HG02759 (cell line): Measurements from ENCODE around the gene KCNQ2.
"Not testable (repeated sequence)": the region's sequence is repeated elsewhere in the genome, so short reads cannot be mapped to it uniquely, and the experiment has no call there.

Experiments used
- ATAC-seq: cut with Tn5 transposase; IDR thresholded peaks from one replicate; pipeline ENCODE4 v1.9.1; 2021; ENCODE audit warnings: mild to moderate bottlenecking, moderate library complexity; ENCODE audit not compliant: unreplicated experiment

Gene KCNQ2

DNA sequence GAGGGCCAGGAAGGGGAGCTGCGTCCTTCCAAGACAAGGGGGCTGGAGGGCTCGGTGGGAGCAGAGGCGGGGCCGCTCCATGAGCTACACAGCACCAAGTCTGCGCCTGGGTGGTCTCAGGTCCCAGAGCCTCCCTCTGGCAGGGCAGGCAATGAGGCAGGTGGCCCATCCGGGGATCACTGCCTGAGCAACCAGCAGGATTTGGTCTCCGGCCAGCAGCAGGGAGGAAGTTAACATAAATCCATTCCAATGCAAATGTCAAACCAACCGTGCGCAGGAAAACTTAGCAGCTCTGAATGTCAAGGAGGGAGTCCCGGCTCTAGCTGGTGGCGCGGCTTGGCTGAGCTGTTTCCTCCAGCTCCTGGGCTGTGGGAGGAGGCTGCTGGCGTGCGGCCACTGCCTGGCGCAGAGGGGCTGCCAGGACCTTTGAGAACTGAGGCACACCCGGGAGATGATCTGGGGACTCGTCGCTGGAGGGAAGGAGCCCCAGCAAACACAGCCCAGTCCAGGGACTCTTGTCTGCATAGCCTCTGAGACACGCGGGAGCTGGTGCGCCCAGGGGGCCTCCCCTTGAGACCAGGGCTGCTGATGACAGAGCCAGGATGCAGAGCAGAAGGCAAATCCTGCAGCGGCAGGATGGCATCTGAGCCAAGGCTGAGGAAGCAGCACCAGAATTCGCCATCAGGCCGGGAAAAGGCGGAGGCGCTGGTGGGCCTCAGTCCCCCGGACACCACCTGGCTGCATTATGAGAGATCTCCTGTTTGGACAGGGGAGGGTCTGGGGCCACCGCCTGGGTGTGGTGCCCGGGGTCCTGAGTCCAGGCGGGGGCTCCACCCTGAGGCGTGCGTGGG lies 78.2 kb downstream of the KCNQ2 start:
- ATAC-seq = no peak

DNA sequence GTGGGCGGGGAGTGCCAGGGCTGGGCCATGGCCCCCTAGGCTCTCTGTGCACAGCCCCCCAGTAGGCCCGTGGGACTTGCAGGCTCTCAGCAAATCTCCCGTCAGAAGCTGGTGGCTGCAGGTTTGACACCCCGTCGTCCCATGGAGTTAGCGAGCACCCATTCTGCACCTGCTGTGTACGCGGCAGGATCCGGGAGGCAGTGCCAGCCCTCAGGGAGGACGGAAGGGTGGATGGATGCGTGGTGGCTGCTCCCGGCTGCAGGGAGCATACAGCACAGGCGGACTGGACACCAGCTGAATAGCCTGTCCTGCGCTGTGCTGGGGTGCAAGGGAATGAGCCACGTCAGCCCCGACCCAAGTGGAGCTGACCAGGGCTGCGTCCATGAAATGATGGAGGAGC lies 78.9 kb downstream of the KCNQ2 start:
- ATAC-seq = no peak

DNA sequence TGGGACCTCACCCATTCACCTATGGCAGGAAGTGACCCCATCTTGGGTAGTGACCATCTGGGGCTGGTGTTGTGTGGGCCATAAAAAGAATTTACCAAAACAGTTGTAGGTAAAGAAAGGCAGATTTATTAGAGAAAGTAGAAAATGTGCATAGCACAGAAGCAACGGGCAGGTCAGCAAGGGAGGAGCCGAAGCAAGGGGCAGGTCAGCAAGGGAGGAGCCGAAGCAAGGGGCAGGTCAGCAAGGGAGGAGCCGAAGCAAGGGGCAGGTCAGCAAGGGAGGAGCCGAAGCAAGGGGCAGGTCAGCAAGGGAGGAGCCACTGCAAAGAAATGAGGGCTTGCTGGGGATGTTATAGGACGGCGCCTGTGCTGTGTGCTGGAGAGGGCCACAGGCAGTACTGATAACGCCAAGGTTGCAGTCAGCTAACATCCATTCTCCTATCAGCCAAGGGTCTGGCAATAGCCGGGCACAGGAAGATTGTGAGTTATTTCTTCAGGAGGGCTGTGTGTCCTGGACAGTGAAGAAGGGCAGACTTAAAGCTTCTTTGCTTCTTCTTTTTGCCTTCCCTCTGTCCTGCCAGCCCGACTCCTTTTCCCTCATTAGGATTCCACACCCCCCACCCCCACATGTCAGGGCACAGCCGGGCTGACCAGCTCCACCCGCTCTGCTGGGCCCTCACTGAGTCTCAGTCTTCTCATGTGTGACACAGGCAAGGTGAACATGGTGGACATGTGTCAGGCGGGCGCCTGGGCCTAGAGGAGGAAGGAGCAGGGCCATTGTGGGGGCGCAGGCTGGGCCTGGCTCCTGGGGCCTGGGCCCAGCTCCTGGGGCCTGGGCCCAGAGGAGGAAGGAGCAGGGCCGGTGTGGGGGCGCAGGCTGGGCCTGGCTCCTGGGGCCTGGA lies 79.7 kb downstream of the KCNQ2 start:
- no peak for ATAC-seq

DNA sequence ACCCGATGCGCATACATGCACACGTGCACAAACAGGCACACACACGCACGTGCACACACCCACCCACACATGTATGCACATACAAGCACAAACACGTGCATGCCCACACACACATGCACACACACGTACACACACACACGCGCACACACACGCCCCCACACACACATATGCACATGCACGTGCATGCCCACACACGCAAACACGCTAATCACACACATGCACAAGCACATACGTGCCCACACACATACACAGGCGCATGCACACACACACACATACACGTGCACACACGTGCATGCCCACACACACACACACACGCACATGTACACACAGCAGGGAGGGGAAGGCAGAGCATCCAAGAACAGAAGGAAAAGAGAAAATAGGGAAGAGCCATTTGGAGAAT lies 84.5 kb downstream of the KCNQ2 start:
- ATAC-seq = no peak

DNA sequence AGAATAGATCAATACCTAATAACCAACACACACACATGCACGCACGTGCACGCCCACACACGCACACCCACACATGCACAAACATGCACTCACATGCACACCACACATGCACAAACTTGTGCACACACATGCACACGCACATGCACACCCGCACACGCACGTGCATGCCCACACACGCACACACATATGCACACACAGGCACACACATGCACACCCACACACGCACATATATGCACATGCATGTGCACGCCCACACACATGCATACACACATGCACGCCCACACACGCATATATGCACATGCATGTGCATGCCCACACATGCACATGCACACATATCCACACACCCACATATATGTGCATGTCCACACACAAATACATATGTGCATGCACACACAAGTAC lies 85.1 kb downstream of the KCNQ2 start:
- ATAC-seq = no peak

DNA sequence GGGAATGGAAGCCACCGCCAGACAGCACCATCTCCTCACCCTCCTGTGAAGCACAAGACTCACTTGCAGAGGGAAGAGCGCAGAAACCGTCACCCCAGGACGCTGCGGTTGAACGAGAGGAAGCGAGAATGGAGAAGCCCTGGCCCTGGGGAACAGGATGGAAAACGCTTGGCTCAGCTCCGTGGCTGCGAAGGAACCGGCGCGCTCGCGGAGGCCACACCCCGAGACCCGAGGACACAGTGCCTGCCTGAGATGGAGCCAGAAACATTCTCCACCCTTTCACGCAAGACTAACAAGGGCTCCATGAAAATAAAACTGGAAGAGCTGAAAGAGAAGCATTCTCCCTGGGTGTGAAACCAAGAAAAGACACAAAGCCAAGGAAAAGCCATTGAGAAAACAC lies 86.0 kb downstream of the KCNQ2 start:
- ATAC-seq = no peak

DNA sequence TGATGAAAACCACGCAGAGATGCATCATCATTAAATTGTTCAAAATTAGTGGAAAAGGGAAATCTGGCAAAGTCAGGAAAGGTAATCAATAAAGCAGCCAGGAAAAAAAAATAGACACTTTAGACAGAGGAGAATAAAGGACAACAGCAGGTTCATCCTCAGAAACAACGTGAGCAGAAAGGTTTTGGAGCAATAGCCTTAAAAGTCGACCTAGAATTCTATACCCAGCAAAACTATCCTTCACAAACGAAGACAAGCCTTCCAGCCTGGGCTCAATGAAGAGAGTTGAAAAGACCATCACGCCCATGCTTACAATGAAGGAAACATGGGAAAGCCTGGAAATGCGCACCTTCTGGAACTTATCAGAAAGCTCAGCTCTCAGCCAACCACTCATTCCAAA lies 86.6 kb downstream of the KCNQ2 start:
- ATAC-seq = no peak

DNA sequence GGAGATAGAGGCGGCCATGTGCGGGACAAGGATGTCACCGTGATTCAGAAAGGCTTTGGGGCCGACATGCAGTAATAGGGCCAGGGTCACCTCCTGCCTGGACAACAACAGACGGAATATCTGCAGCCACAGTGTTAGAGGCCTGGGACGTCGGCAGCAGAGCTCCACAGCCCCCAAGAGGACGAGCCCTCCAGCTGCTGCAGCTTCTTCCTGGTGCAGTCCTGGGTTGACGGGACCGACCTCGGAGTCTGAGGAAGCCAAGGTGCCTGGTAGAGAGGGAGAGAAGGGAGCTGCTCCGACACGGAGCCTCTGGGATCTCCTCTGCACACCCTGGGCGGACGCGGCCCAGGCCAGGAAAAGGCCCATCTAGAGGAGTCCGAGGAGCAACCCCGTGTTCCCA lies 88.1 kb downstream of the KCNQ2 start:
- no peak for ATAC-seq

DNA sequence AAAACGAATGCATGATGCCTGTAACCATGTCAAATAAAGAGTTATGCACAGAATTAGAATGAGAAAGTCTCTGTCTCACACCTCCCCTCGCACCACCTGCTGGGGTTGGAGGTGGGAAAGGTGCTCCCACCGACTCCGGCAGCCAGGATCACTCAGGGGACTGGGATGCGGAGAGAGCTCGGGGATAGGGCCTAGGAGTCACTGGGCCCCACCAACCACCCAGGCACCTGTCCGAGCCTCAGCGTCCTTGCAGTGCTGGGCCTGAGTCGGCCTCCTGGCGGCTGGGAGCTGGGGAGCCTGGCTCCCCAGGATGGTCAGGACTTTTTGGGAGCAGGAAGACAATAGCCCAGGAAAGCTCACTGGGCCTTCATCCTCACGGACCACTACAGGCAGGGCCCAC lies 88.9 kb downstream of the KCNQ2 start:
- no peak for ATAC-seq

DNA sequence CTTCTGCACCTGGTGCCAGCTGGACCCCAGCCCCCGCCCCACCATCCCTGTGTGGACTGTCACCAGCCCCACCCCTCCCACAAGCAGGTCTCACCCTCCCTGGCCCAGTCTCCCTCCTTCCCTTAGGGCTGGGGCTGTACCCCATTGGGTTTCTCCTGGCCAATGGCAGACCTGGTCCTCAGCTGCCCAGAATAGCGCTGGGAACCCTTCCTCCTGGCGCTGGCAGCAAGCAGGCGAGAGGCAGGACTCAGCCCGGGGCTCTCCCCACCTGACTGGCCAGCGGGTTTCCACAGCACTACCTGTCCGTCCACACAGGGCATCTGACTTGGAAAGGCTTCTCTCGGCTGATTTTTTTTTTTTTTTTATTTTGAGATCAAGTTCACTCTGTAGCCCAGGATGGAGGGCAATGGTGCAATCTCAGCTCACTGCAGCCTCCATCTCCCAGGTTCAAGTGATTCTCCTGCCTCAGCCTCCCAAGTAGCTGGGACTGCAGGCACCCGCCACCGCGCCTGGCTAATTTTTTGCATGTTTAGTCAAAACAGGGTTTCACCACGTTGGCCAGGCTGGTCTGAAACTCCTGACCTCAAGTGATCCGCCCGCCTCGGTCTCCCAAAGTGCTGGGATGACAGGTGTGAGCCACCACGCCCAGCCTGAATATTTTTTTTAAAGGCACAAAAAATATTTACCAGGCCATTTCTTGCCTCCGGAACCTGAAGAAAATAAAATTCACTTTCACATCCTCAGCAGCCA lies 89.7 kb downstream of the KCNQ2 start:
- ATAC-seq = no peak

DNA sequence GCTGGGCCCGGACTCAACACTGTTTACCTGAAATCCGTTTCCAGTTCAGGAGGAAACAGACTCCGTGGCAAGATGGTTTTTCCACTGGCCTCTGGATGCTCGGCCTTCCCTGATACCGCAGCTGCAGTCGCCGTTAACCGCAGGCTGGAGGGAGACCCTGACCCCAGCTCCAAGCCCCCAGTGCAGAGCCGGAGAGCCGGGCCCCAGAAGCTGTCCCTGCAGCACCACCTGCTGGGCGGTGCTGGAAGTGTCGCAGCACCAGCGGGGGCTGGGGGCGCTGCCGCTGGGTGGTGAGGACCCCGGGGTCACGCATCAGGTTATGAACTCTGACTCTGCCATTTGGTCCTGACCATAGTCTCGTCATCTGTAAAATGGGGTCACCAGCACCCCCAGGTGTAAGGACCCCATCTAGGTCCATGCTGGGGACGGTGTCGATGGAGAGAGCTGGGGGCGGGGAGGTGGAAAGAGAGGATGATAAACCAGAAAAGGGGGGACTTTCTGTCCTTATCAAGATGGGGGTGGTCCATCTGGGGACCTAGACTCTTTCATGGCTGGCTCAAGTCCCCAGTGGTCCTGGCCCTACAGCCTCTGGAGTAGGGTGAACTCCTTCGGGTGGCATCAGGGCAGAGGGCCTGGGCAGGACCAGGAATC lies 90.5 kb downstream of the KCNQ2 start:
- no peak for ATAC-seq

DNA sequence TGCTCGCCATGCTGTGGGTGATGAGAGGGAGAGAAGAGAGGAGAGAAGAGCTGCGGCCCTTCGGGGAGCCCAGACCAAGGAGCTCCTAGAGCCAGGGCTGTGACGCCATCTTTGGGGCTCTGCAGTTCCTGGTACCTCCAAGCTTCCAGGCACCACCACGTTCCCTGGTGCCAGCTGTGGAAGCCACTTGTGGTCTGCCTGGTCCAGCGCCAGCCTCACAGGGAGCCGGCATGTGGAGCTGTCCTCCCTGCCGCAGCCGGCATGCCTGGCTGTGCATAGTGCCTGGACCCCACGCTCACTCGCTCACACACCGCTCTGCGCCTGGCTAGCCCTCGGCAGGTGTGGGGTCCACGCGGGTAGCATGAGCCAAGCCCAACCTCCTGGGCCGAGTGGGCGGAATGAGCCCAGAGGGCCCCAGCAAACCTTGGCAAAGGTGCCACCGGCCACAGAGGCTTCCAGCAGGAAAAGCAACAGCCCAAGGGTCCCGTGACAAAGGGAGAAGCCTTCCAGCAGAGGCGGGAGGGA lies 92.0 kb downstream of the KCNQ2 start:
- no peak for ATAC-seq

DNA sequence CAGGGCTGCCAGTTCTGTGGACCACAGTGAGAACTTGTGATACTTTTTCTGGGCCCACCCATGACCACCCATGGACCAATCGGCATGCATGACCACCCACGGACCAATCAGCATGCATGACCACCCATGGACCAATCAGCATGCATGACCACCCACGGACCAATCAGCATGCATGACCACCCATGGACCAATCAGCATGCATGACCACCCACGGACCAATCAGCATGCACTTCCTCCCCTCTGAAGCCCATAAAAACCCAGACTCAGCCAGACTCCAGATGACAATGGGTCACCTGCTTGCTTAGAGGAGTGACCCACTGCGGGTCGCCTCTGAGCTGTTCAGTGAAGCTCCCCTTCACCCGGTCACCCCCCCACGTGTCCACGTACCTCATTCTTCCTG lies 92.6 kb downstream of the KCNQ2 start:
- not testable (repeated sequence) for ATAC-seq

DNA sequence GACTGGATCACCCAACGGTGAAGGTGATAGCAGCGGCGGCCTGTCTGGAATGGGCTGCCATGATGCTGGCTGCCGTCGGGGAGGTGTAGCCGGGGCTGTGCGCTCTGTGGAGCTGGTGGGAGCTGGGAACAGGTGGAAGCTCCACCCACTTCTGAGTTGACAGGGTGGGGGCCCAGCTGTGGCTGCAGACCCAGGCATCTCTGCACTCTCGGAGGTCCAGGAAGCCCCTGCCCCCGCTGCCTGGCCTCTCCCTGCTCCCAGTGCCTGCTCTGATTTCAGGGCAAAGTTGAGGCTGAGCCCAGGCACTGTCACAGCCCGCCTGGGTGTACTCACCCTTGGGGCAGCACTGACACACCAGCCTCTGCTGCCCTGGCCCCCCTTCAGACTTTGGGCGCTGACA lies 93.2 kb downstream of the KCNQ2 start:
- ATAC-seq = no peak

DNA sequence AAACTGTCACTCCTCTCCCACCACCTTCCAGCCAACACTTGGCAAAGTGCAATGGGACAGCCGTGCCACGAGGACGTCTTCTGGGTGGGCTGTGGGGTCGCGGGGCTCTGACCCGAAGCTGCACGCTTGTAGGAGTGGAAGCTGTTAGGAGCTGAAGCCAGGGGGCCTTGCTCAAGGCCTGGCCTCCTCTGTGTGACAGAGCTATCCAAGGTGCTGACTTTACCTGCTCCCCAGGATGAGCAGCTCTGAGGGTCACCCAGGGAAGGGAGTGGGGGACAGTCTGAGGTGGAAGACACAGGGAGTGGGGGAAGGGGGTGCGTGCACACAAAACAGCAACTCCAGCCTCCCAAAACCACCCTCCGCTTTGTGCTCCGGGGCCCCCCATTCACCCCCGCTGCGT lies 93.8 kb downstream of the KCNQ2 start:
- no peak for ATAC-seq

DNA sequence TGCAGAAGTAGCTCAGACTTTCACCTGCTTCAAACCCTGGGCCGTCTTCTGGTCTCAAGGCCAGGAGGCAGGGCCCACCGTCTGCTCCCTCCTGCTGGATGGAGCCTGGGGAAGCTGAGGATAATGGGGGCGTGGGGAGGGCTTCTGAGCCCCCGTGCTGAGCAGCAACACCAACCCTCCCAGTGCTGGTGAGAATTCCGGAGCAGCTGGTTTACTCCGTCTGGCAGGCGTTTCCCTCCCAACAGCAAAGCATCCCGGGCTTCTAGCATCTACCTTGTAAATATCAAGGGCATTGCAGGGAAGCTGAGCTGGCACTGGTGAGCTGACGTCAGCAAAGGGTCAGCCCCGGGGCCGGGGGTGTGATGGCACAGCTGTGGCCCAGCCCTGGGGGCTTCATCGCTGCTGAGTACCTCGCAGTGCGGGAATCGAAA lies 94.5 kb downstream of the KCNQ2 start:
- ATAC-seq = no peak

DNA sequence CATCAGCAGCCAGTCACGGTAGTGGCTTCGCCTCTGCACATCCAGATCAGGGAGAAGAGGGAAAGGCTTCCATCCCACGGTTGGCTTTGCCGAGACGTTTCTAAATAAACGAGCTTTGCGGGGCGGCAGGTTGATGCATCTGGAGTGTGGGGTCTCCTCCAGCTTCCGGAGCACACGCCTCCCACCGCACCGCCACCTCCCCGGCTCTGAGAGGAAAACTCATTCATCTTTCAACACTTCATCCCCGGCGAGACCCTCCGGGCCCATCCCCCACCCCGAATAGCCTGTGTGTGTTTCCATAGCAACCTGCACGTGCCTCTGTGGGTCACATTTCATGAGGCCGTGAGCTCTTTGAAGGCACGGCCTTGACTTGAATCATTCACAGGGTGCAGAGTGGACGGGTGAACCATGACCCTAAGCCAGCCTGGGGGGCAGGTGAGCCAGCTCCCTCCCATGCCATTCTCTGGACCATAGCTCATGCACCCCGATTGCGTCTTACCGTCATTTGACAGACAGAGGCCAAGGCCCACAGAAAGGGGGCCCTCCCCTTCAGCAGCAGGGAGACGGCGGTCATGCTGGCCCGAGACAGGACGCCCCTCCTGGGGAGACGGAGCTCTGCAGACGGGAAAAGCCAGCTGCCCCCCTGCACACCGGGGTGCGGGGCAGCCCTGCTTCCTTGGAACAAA lies 95.1 kb downstream of the KCNQ2 start:
- ATAC-seq = no peak

DNA sequence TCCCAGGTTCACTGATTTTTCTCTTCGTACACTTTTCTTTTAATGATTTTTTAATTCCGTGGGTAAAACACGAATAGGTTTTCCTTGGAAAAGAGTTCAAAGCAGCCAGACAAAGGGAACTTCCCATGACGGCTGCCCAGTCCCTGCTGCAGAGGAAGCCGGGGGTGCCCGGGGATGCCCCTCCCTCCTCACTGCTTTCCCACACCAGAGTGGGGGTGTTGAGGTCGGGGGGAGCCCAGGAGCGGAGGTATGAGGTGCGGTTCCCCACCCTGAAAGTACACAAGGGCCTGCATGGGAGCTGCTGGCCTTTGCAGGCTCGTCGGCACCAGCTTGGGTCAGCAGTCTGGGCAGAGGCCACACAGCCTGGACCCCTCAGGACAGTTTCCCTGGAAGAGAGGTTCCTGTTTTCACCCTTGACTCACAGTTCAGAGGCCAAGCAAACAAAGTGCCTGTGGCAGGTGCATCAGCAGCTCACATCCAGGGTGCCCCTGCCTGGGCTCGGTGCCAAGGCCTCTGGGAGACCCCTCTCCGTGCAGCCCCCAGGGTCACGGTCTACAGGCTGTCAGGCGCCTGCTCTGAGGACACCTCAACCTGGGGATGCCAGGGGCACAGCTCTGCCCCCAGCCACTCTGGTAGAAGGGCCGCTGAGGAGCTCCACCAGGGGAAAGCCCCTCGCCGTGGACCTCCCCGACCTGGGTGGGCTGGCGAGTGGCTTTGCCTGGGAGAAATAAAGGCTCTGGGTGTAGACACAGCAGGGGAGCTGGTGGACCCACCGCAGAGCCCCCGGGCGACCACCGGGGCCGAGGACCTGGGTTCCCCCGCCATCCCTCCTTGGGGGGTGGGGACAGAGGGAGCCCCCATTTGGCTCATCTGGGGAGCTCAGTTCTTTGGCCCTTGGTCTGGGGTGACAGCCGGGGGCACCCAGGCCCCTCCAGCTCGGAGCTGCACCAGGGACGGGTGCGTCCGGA lies 95.9 kb downstream of the KCNQ2 start:
- ATAC-seq = no peak

DNA sequence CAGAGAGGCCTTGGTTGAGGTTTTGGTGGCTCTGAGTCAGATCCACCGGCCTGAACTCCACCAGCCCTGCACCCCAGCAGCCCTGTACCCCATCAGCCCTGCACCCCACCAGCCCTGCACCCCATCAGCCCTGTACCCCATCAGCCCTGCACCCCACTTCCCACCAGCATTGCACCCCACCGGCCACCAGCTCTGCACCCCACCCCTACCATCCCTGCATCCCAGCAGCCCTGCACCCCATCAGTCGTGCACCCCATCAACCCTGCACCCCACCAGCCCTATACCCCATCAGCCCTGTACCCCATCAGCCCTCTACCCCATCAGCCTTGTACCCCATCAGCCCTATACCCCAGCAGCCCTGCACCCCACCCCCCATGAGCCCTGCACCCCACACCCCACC lies 97.0 kb downstream of the KCNQ2 start:
- ATAC-seq = no peak
